Measurements from ENCODE around the gene MDM2. TPM values are rescaled to one million over a fixed set of nuclear protein-coding genes. Genes with fewer than 3 reads are reported as not detected.
A peak's percentile ranks its signal among the peaks of the same experiment; 100 is the strongest.
"Not testable (repeated sequence)": the region's sequence is repeated elsewhere in the genome, so short reads cannot be mapped to it uniquely, and the experiment has no call there.

Gene MDM2
- total RNA-seq, 3 donors from 2014 or later: 74.7 to 92.1 (median 91.3) TPM

- peaks cover 10% of the 10 kb centered on the region for H3K4me1 ChIP-seq (ENCODE audit: low read depth)
- no peaks in the 10 kb centered on the region for H3K36me3 ChIP-seq (ENCODE audit: low read depth)
- no peaks in the 10 kb centered on the region for H3K9me3 ChIP-seq
- DNase-seq (peak in 1 of 3 donors; percentile 42), ATAC-seq (no peak)
- no peak overlapping the region for H3K4me3 ChIP-seq
- intact Hi-C loops (cut with DNase I, micrococcal nuclease): no loop called here
- TF ChIP-seq CTCF (IDR thresholded peaks at IDR 0.05): no peak
These were observed 3.1 kb upstream of the MDM2 start for GRCh38 chr12:68804657-68805591.

- Histone ChIP-seq H3K9me3 (no peaks in the 10 kb centered on the region), H3K36me3 (ENCODE audit: low read depth) (no peaks in the 10 kb centered on the region), H3K4me1 (ENCODE audit: low read depth) (peaks cover 17% of the 10 kb centered on the region), H3K4me3 (no peak overlapping the region)
- intact Hi-C loops (cut with DNase I, micrococcal nuclease): no loop called here
- TF ChIP-seq CTCF (IDR thresholded peaks at IDR 0.05): no peak
- no peak for DNase-seq
- ATAC-seq: no peak
These were observed 2.3 kb upstream of the MDM2 start for GRCh38 chr12:68805592-68806120.

GRCh38 chr12:68806488-68807237 is 1.3 kb upstream of the MDM2 start:
- intact Hi-C loops (cut with DNase I, micrococcal nuclease): no loop called here

GRCh38 chr12:68807274-68807575 is 752 bp upstream of the MDM2 start:
- Histone ChIP-seq H3K4me3 (peak overlapping the region; percentile 69), H3K4me1 (ENCODE audit: low read depth) (peaks cover 25% of the 10 kb centered on the region)
- ATAC-seq; H3K9me3 ChIP-seq; H3K36me3 ChIP-seq (ENCODE audit: low read depth); DNase-seq; intact Hi-C loops (cut with DNase I, micrococcal nuclease): not testable (repeated sequence)

More at GRCh38 chr12:68806488-68807237, 1.3 kb upstream of the MDM2 start:
- DNase-seq (no peak), ATAC-seq (no peak)
- Histone ChIP-seq H3K4me3 (no peak overlapping the region), H3K4me1 (ENCODE audit: low read depth) (peaks cover 21% of the 10 kb centered on the region), H3K36me3 (ENCODE audit: low read depth) (no peaks in the 10 kb centered on the region), H3K9me3 (no peaks in the 10 kb centered on the region)
- TF ChIP-seq CTCF (IDR thresholded peaks at IDR 0.05): no peak

- H3K4me3 ChIP-seq: peak overlapping the region; percentile 69
- H3K36me3 ChIP-seq (ENCODE audit: low read depth): no peaks in the 10 kb centered on the region
- H3K4me1 ChIP-seq (ENCODE audit: low read depth): peaks cover 32% of the 10 kb centered on the region
- no peak for TF ChIP-seq CTCF (IDR thresholded peaks at IDR 0.05)
- peak; percentile 72 for ATAC-seq
- peak; percentile 83 to 89 (median 84) for DNase-seq
- no peaks in the 10 kb centered on the region for H3K9me3 ChIP-seq
- intact Hi-C loops (cut with DNase I, micrococcal nuclease): no loop called here
These were observed 612 bp downstream of the MDM2 start for GRCh38 chr12:68808388-68809189.
